HepG2 (cell line): ENCODE results near the gene PPDPF. TPM values are rescaled to one million over a fixed set of nuclear protein-coding genes. Genes with fewer than 3 reads are reported as not detected.
"Not testable (repeated sequence)": the region's sequence is repeated elsewhere in the genome, so short reads cannot be mapped to it uniquely, and the experiment has no call there.

Experiments
- ATAC-seq: fragments of 200-7000 bp; cut with Tn5 transposase; 3 replicates; pipeline ENCODE4 v1.9.1; 2020; ENCODE audit warnings: mild to moderate bottlenecking, moderate library complexity
- BruUV-seq: library from RNA; stranded (reverse); fragments of 400-500 nt; replicated peaks from 2 replicates; lab custom pipeline; 2021; lab: Mats Ljungman, UMichigan
- CTCF ChIA-PET: fragments of 300-600 bp; formaldehyde crosslinking; extraction: SDS; loops from one replicate; lab custom pipeline; 2021; ENCODE audit warnings: low total read pairs, inconsistent platforms, low intra/inter-chr PET ratio; lab: Yijun Ruan, JAX
- POLR2A ChIA-PET: fragments of 350-600 bp; sonication (Branson Sonifier 250); formaldehyde crosslinking; loops from one replicate; lab custom pipeline; 2020; ENCODE audit warnings: antibody characterized with exemption, inconsistent platforms; lab: Yijun Ruan, JAX
- DNase-seq: peaks from one replicate; pipeline ENCODE4 v3.0.0-alpha.2; 2015; ENCODE audit warnings: low spot score
- FAIRE-seq: peaks from 3 replicates; lab custom pipeline; 2011; peaks lifted over from hg19 to GRCh38; lab: Jason Lieb, UNC
- H2AFZ ChIP-seq: one replicate; pipeline ENCODE4 v1.6.1; 2011; ENCODE audit warnings: low read length, inconsistent platforms
- H3K27ac ChIP-seq: fragments of 300-600 bp; 3 replicates; pipeline ENCODE4 v1.8.0; 2011; ENCODE audit warnings: mixed run types, mild to moderate bottlenecking, mixed read lengths, low read length, inconsistent platforms; ENCODE audit not compliant: insufficient read depth; ENCODE audit errors: extremely low read length
- H3K27me3 ChIP-seq, 2 experiments: fragments of 200-600 bp in 1 of 2; 2 replicates in 1 of 2; 3 replicates in 1 of 2; pipeline versions ENCODE4 v1.6.0 to v1.8.0; 2011; ENCODE audit warnings: low read length in 2 of 2, mild to moderate bottlenecking in 2 of 2, moderate library complexity in 2 of 2, inconsistent platforms in 1 of 2; ENCODE audit not compliant: insufficient read depth in 2 of 2, control insufficient read depth in 1 of 2
- H3K36me3 ChIP-seq, 2 experiments: fragments of 200-600 bp in 1 of 2; replicated peaks in 1 of 2; 2 replicates in 1 of 2; 3 replicates in 1 of 2; pipeline versions ENCODE4 v1.5.1 to v1.8.0; 2011; ENCODE audit warnings: low read length in 2 of 2, inconsistent platforms in 1 of 2; ENCODE audit not compliant: insufficient read depth in 2 of 2, control insufficient read depth in 1 of 2
- H3K4me1 ChIP-seq: 2 replicates; pipeline ENCODE4 v1.5.1; 2012; ENCODE audit warnings: low read length, inconsistent platforms; ENCODE audit not compliant: insufficient read depth
- H3K4me2 ChIP-seq: 2 replicates; pipeline ENCODE4 v1.6.0; 2011; ENCODE audit warnings: low read depth, low read length, inconsistent platforms
- H3K4me3 ChIP-seq, 3 experiments: fragments of 200-600 bp in 1 of 3; sonication (generic), shearing (Covaris generic) in 1 of 3; replicated peaks in 1 of 3; 2 replicates each; pipeline ENCODE4 v1.5.1; 2011 to 2016; ENCODE audit warnings: low read length in 3 of 3, inconsistent platforms in 2 of 3, low read depth in 2 of 3, mild to moderate bottlenecking in 2 of 3, control low read depth in 1 of 3, mixed read lengths in 1 of 3; ENCODE audit not compliant: insufficient read depth in 1 of 3
- H3K79me2 ChIP-seq: one replicate; pipeline ENCODE4 v1.6.1; 2011; ENCODE audit warnings: low read length, inconsistent platforms; ENCODE audit not compliant: insufficient read depth
- H3K9ac ChIP-seq: 2 replicates; pipeline ENCODE4 v1.6.0; 2011; ENCODE audit warnings: mild to moderate bottlenecking, low read depth, low read length, inconsistent platforms; ENCODE audit not compliant: insufficient read depth
- H3K9me3 ChIP-seq: 2 replicates; pipeline ENCODE4 v1.5.1; 2012; ENCODE audit warnings: mild to moderate bottlenecking, low read length
- H4K20me1 ChIP-seq: 2 replicates; pipeline ENCODE4 v1.6.0; 2011; ENCODE audit warnings: inconsistent platforms, mild to moderate bottlenecking, low read length, moderate library complexity; ENCODE audit not compliant: insufficient read depth
- AGO1 ChIP-seq: fragments of 200-400 bp; formaldehyde crosslinking; IDR thresholded peaks from 2 replicates; pipeline ENCODE4 v1.6.1; 2017; ENCODE audit warnings: mild to moderate bottlenecking, low read depth, low read length, moderate library complexity; ENCODE audit not compliant: poor library complexity, severe bottlenecking
- NR0B2 ChIP-seq: sonication (generic); formaldehyde crosslinking; IDR thresholded peaks from 2 replicates; pipeline ENCODE4 v1.4.0; 2020; ENCODE audit warnings: mild to moderate bottlenecking, missing genetic modification reagents
- NR2C2 ChIP-seq: sonication (generic); formaldehyde crosslinking; IDR thresholded peaks from 2 replicates; pipeline ENCODE4 v1.4.0; 2020; ENCODE audit warnings: missing genetic modification reagents, mild to moderate bottlenecking, moderate library complexity, borderline replicate concordance
- NR2F6 ChIP-seq, 2 experiments: IDR thresholded peaks; 2 replicates each; pipeline ENCODE4 v1.6.1; 2016; ENCODE audit warnings: antibody characterized with exemption in 1 of 2, mild to moderate bottlenecking in 1 of 2
- PCBP1 ChIP-seq: fragments of 200-400 bp; formaldehyde crosslinking; IDR thresholded peaks from 2 replicates; pipeline ENCODE4 v1.6.1; 2017; ENCODE audit warnings: mild to moderate bottlenecking, low read depth, low read length, borderline replicate concordance
- PITX1 ChIP-seq: sonication (generic); formaldehyde crosslinking; IDR thresholded peaks from 2 replicates; pipeline ENCODE4 v1.5.1; 2020; ENCODE audit warnings: mild to moderate bottlenecking, missing genetic modification reagents
- USF2 ChIP-seq, 2 experiments: sonication (generic) in 1 of 2; formaldehyde crosslinking in 1 of 2; IDR thresholded peaks; 2 replicates each; pipeline versions ENCODE4 v1.5.1 to v1.6.1; 2011 to 2020; ENCODE audit warnings: borderline replicate concordance in 1 of 2, low read depth in 1 of 2, low read length in 1 of 2, mild to moderate bottlenecking in 1 of 2, missing genetic modification reagents in 1 of 2, moderate library complexity in 1 of 2
- ZNF263 ChIP-seq: sonication (generic); formaldehyde crosslinking; IDR thresholded peaks from 2 replicates; pipeline ENCODE4 v1.4.0; 2020; ENCODE audit warnings: missing genetic modification reagents
- WGBS: methylation state at CpG from one replicate; pipeline ENCODE4 v1.1.6; 2017; ENCODE audit warnings: low lambda C conversion rate; 5-methylcytosine and 5-hydroxymethylcytosine counted together
- in situ Hi-C: cut with HindIII; loops from 2 replicates; pipeline ENCODE4 v1.10.0; 2017; ENCODE audit warnings: low pct_unique_long_range_greater_than_20kb; ENCODE audit not compliant: extremely low pct_ligation_motif_present
- intact Hi-C: fragments of 100-400 bp; cut with micrococcal nuclease; formaldehyde crosslinking; loops from one replicate; pipeline ENCODE4 v1.10.0; 2022; ENCODE audit not compliant: unreplicated experiment
- polyA plus RNA-seq, 8 experiments: library from polyadenylated mRNA; depleted of rRNA in 3 of 8; stranded (reverse) in 7 of 8; unstranded in 1 of 8; fragments of >200 nt; fragmentation: Illumina TruSeq in 4 of 8; extraction: Trizol in 4 of 8; gene quantifications; 2 replicates each; pipeline versions ENCODE4 v1.2.1 to v1.2.3, GENCODE V29; 2011 to 2016; ENCODE audit warnings: low read depth in 4 of 8, missing spikeins in 1 of 8, mixed read lengths in 1 of 8; ENCODE audit not compliant: insufficient read depth in 1 of 8
- total RNA-seq, 5 experiments: library from RNA; depleted of rRNA; stranded (reverse); fragments of >200 nt; fragmentation: Illumina TruSeq; extraction: Trizol; gene quantifications; 2 replicates each; pipeline ENCODE4 v1.2.3, GENCODE V29; 2016; ENCODE audit warnings: low read depth in 1 of 5

Gene PPDPF
- total and polyA plus RNA-seq, 2 of the 13 experiments (the other 11 are each of a cell fraction or from before 2014, with no cell fraction given), result 1.8 to 7.0 TPM

DNA sequence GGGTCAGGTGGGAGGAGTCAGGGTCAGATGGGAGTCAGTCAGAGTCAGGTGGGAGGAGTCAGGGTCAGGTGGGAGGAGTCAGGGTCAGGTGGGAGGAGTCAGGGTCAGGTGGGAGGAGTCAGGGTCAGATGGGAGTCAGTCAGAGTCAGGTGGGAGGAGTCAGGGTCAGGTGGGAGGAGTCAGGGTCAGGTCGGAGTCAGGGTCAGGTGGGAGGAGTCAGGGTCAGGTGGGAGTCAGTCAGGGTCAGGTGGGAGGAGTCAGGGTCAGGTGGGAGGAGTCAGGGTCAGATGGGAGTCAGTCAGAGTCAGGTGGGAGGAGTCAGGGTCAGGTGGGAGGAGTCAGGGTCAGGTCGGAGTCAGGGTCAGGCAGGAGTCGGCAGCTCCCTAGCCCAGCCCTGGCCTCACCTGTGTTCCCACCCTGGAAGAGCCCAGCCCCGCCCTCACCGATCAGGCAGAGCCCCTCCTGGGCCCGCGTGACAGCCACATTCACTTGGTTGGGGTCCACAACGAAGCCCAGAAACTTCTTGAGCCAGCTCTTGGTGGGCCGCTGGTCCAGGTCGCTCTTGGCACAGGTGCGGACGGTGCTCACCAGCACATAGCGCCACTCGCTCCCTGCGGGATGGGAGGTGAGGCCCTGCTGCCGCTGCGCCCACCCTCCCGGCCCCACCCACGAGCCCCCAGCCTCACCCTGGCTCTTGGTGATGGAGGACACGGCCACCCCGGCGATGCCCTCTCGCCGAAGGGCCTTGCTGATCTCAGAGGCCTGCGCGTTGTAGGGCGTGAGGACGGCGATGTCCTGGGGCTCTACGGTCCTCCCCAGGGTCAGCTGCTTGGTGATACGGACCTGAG, 39.1 kb downstream of the PPDPF start:
- FAIRE-seq, result peak; percentile 21
- 90% methylated on average over 29 of the region's 31 CpGs for WGBS
- H4K20me1 ChIP-seq; H3K9ac ChIP-seq; BruUV-seq; DNase-seq; H3K79me2 ChIP-seq; POLR2A ChIA-PET; in situ Hi-C loops; CTCF ChIA-PET; H3K36me3 ChIP-seq; H3K9me3 ChIP-seq; ATAC-seq; H3K27ac ChIP-seq; H2AFZ ChIP-seq; intact Hi-C loops; H3K4me3 ChIP-seq; H3K4me2 ChIP-seq; TF ChIP-seq NR2F6 (CRISPR knock-in tag; IDR thresholded peaks at IDR 0.05); USF2 (CRISPR knock-in tag; IDR thresholded peaks at IDR 0.05; ENCODE audit: borderline replicate concordance): not testable (repeated sequence)
- H3K4me1 ChIP-seq, result peaks cover 21% of the 10 kb centered on the region
- TF ChIP-seq NR2F6 (IDR thresholded peaks at IDR 0.05) (0 out of 2 replicates have a peak, but pooled peaks have one; percentile 43), AGO1 (peak; percentile 1), NR2C2 (CRISPR knock-in tag) (peak; percentile 53), USF2 (IDR thresholded peaks at IDR 0.05; ENCODE audit: low read depth, low read length) (peak; percentile 34; the same call in 1 of the 2 replicates), NR0B2 (CRISPR knock-in tag) (0 out of 2 replicates have a peak, but pooled peaks have one; percentile 23), ZNF263 (CRISPR knock-in tag) (peak; percentile 46; the same call in 1 of the 2 replicates), PITX1 (CRISPR knock-in tag) (0 out of 2 replicates have a peak, but pooled peaks have one; percentile 18), PCBP1 (peak; percentile 45; the same call in 1 of the 2 replicates)
- H3K27me3 ChIP-seq, result peaks cover 5 to 17% of the 10 kb centered on the region in 2 experiments; a peak in 3 of 5 replicates
